AG20443 (cell line): Measurements from ENCODE around the gene TGFB2.

ENCODE experiments used
- DNase-seq: peaks from one replicate; pipeline ENCODE4 v3.0.0; 2012; ENCODE audit warnings: low spot score, mixed read lengths

Gene TGFB2

DNA sequence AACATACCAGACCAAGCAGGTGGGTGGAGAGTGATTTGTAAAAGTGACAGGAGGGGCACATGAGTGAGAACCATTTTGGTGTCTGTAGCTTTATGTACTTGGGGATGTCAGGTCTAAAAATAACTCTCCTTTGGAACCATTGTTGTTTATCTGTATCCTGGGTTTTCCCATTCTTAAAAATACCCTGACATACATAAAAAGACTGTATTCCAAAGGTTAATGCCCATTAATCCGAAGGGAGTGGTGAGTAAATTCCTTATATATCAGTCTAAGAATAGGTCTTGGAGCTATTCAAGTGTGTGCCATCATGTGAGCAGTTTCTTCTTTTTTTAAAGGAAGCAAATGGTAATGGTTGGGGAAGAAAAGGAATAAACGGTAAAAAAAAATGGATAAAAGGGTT, 117.5 kb downstream of the TGFB2 start:
- DNase-seq: no peak

DNA sequence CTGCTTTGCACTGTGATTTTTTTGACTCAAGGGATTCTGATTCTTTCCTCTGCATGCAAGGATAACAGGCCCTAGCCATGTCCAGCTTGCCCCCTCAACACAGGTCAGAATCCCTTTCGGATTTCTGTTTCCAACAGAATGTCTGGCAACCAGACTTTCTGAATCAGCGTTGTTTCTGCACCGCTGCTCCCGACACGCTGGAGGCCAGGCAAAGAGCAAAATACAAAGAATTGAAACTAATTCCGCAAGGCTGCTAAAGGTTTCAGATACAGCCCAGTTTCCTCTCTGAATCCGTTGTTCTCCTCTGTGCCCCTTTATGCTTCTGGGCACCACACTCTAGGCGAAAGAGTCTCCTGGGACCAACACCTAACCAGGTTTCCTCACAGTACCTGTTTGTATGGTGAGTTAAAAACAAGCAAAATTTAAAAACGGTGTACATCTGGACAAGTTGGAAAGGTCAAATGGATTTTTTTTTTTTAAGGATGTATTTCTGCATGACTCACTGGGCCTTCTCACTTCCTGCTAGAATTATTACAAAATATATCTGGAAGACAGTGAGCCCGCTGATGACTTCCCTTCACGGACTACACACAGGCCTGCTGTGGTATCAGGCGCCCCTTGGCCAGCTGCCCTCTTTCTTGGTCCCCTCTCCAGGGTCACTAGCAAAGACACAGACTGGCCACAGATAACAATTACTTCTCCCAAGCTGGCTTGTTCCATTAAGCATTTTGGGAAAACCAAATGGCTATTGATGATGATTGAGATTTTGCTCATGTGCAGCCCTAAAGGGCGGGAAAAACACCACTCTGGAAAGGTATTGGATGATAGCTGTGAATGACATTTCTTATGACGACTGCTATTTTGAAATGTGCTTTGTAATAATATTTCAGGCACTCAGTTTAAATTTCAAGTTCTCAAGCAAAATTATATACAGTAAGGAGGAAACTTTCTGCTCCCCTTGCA, 118.3 kb downstream of the TGFB2 start:
- peak; percentile 51 for DNase-seq

DNA sequence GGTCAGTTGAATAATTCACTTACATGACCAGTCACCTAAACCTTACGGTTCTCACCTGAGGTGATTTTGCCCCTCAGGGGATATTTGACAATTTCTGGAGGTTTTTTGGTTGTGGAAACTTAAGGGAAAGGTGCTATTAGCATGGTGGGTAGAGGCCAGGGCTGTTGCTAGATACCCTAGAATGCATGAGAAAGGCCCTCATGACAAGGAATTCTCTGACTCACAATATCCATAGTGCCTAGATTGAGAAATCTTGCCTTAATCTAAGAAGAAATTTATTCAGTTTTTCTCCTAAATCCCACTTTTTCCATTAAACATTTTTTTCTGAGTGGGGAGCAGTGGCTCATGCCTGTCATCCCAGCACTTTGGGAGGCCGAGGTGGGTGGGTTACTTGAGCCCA, 119.7 kb downstream of the TGFB2 start:
- no peak for DNase-seq

DNA sequence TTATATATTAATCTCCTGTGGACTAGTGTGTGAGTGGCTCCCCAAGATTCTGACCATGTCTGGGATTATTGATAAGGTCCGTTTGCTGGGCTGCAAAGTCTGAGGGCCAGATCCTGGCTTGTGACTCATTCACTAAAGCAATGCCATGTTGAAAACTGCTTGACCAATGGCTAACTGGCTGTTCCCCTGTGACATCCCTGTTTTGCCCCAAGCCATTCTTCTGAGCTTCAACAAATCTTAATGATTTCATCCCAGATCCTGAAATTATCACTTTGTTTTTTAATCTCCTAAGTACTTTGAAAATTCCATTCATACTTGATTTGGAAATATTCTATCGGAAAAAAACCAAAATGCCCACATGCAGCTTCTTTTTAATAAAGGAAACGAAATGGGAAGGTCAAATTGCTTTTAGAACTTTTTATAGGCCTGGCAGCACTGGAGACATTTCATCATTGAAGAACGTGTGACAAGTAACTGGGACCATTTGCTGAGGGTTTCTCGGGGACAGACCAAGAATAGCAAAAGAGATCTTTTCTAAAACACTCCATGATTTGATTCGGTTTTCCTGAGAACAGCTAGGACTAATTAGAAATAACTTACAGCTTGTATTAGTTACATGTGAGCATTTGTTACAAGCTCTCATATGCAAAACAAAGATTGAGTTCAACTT, 121.3 kb downstream of the TGFB2 start:
- DNase-seq: no peak

DNA sequence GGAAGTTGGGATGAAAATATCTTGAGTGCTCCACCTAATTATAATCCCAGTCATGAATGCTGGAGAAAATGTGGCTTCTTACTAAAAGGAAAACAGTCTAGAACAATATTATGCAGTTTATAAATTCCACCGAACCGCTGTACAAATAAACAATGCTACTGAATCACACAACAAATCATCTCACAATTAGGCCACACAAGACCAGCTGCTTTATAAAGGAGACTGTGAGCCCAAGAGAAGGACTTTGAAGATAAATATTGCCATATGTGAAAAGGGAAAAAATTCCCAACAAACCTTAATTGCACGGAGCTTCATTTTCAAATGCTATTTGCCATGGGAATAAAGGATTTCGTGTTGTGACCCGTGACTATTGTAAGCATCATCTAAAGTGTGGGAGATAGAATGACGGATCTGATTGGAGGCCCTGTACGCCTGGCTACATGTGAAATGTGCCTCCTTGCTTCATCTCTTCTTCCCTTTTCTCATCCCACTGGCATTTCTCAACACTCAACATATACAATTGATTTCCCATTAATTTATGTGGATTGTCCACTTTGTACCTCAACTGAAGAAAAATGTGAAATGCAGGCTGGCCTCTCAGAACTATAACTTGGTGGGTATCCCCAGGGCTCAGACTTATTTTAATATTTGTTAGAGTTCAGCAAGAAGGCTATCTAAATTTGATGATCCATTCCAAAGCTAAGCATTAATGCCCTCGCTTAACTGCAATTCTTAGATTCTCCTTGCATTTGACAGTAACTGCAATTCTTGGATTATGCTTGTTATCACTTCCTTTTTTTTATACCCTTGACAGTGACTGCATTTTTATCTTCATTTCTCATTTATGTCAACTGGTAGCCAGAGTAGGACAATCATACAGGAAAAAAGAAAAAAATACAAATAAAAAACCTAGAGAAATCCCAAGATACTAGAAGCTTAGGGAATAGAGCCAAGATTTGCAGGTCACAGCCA, 122.3 kb downstream of the TGFB2 start:
- DNase-seq: peak; percentile 52

DNA sequence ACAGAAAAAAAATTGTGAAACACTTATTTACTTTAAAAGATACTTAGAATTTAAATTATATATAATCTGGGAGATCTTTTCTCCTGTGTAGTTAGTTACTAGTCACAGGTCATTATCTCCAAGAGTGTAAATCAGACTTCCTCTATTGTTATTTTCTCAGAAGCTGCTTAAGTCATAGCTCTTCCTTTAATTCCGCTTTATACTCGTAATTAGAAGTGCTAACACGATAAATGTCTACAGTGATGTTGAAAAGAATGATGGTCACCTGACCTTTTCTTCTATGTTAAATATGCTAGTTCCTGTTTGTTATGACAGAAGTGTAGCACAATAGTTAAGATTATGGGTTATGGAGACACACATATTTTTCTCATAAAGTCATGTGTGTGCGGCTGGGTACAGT, 123.6 kb downstream of the TGFB2 start:
- no peak for DNase-seq

DNA sequence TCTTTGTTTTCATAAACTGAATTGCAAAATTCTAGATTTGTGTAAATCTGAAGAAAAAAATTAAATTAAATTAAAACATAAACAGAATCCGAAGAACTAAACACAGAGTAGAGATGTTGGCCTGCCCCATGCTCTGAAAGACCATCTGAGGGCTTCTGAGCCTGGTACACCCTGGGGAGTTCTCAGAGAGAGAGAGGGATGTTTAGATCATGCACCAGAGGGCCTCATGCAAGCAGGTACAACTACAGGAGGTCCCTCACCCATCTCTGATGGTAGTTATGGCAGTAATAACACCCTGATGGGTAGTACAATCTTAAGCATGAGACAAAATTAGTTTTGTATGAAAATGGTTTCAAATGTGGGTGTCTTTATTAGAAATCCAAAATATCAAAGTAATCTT, 127.7 kb downstream of the TGFB2 start:
- no peak for DNase-seq

DNA sequence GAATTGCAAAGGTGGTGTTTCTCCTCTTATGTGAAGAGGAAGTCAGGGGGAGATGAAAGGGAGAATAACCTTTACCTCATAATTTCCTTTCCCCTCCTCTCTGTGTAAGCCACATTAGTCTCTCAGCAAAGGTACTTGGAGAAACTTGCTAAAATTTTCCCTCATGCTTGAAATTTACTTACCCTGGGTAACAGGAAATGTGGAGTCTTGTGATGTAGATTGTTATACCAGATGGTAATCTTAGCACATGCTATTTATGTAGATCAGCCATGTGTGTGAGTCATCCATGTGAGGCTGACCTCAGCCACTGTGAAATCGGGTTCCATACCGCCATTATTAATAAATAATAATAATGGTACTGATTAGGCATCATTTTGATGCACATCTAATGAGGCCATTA, 128.4 kb downstream of the TGFB2 start:
- no peak for DNase-seq

DNA sequence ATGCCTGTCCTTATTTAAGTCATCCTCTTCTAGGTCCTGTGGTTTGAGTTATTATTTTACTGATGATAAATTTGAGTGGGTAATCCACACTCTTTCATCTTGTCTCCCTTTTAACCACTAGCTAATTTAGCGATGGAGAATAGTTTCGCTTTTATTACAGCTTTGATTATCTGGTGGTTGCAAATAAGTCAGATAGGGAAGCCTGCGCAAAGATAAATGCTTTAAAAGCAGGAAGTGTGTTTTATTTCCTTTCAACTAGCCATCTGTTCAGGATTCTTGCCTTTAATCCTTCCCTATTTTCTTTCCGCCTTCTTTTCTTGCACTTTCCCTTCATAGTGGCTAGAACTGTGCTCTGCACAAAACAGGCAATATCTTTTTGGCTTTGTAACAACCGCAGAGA, 129.0 kb downstream of the TGFB2 start:
- no peak for DNase-seq

DNA sequence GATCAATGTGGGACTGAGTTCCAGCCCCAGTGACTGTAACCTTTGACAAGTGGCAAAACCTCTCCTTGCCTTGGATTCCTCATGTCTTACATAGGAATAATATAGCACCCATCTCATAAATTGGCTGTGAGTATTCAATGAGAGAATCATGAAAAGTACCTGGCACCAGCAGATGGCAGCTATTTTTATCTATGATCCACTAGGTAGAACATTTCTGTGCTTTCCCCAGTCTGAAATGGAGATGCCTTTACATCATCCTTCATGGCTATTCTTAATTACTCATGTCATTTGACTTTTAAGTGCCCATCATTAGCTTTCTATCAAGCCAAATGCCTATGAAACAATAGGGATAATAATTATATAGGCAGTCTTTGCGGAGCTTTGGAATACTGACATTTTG, 130.1 kb downstream of the TGFB2 start:
- DNase-seq: no peak

DNA sequence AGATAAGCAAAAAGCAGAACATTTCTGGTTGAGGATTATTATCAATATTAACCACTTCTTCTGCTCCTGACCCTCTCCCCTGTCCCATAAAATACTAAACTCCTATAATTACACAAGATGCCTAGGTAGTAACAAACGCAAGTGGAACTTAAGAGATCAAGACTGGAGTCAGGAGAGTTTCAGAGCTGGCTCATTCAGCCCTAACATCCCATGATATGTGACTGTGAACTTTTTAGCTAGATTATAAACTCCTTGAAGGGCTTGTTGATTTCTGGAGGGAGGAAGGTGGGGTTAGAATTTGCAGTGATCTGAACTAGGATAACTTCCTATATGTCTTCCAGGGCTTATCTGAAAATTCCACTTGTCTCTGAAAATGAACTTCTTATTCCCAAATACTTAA, 130.6 kb downstream of the TGFB2 start:
- DNase-seq: no peak

DNA sequence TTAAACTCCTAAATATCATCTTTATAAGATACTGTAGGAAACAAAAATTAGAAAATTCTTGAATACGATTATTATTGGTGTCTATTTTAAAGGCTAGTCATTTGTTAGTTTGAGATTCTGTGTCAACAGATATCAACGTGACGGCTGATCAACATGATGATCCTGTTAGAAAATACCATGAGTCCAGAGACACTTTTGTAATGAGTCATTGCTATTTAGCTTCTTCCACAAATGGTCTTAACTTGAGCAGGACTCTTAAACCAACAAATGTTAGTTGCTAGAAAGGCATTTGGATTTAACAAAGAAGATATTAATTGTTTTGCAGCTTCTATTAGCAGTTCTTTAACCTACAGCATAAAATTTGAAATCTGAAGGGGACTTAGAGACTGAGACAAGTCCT, 131.2 kb downstream of the TGFB2 start:
- DNase-seq: peak; percentile 52

DNA sequence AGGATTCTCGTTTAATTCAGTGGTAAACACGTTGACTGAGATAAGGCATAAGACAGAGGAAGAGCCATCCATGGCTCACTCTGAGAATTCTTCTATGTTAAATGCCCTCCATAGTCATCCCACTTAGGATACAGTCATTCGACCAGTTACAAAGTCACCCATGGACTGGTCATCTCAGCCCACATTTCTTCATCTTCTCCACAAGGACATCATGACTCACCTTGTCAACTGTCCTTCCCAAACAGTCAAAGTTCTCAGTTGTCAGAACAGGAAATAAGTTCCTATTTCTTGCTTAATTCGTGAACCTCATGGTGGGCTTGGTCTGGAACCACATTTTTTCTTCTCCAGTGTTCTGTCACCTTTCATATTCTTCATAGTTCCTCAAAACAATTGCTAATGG, 133.2 kb downstream of the TGFB2 start:
- DNase-seq: no peak

DNA sequence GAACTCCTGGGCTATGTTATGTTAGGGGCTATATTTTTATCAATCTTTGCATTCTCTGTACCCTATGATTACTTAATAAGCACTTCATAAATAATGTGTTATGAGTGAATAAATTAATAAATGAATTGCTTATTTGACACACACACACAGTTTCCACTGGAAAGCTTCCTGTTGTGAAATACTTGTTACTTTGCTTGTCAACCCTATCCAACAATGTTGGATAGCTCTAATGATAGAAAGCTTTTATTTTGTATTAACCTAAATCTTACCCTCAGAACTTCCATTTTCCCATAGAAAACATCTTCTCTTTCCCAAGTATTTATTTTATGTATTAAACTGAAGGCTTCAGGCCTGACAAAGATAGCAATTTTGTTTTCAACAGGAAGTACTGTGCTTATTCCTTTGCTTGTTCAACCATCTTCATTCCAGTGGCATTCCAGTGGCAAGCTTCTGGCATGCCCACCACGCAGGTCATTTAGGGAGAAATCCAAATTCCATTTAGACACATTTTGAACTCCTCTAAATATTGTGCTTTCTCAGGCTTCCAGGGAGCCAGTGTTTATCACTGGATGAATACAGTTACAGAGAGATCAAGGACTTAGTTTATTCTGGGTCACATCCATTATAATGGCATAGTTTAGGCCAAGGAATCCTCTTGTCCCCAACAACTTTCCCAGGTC, 134.4 kb downstream of the TGFB2 start:
- peak; percentile 61 for DNase-seq

DNA sequence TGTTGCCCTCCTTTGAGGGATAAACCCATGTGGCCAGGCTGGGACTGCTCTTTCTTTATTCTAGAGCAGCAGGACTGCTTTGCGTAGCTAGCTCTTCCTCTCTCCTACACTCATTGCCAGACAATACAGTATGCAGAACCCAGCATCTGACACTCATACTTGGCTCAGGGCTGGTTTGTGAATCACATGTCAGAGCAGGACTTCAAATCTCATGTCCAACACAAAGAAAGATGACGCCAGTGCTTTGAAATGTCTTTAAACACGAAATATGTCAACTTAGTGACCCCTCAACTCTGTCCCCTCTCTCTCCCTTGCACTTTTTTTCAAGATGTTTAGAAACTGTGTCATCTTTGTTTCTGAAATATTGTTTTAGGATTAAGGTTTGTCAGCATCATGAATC, 135.0 kb downstream of the TGFB2 start:
- DNase-seq: peak; percentile 63

DNA sequence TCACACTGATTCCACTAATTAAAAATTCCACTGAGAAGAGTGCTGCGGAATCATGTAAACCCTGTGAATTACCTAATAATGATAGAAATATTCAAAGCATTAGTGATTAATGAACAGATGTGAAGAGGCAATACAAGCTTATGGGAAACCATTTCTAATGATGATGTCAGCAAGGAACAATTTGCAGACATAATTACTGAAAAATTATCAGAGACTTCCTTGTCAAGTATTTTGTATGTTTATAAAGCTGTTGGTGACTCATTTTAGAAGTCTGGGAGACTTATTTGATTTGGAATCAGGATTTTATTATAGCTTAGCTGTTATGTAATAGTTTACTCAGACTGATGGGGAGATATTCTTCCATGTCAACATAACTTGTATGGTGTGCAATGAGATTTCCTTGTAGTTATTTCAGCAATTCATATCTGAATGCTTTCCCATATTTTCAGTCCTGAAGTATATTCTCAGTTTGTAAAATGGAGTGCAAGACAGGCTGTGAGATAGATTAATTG, 135.5 kb downstream of the TGFB2 start:
- no peak for DNase-seq

DNA sequence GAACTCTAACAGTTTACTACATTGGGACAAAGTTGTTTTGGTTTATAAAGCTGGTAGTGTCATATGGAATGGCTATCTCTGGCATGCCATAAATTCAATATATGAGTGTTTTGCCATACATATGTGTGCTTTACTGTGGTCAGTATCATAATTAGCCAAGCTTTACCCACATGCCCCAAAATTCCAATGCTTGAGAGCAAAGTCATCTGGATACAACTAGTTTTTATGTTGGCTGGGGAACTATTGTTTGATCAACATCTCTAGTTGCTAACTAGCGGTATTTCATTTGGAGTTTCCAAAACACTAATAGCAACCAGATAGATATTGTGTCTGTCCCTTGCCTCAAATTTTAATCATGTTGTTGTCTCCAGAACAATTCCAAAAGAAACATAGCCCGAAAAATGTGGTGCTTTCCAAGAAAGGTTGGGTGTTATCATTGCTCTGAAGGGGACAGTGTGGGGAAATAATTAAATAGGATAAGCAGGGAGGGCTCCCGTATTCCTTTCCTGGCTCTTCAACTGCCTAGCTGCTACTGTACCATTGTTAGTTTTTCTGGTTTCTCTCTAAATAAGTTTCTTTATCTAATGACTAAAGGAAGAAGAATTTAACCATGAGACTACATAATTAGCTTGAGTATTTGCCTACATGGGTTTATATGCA, 136.1 kb downstream of the TGFB2 start:
- no peak for DNase-seq

DNA sequence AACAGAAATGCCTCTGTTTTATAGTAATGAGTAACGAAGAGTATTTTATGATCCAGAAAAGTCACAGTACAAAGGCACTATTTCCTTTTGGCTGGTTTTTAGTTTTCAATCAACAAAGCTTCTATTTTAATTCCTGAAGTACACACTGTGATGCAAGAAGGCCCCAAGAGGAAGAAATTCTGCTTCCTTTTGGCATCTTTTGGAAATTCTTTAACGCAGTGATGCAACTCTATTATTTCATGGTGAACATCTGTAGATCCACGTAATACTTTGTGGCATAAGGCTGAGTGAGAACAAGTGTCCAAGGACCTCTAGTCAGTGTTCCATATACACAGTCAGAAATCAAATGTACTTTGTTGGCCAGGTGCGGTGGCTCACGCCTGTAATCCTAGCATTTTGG, 137.5 kb downstream of the TGFB2 start:
- no peak for DNase-seq

DNA sequence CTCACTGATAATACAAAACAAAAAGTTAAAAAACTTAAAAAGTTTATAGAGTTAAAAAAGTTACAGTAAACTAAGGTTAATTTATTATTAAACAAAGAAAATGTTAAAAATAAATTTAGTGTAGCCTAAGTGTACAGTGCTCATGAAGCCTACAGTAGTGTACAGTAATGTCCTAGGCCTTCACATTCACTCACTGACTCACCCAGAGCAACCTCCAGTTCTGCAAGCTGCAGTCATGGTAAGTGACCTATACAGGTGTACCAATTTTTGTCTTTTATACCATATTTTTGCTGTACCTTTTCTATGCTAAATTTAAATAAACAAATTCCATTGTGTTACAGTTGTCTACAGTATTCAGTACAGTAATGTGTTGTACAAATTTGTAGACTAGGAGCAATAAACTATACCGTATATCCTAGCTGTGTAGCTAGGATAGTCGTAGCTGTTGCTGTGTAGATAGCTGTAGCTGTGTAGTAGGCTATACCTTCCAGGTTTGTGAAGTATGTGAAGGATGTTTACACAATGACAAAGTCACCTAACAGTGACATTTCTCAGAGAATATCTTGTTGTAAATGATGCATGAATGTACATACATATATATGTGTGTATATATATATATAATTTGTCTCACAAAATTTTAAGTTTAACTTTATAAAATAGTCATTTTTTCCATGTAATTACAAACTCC, 140.2 kb downstream of the TGFB2 start:
- no peak for DNase-seq

DNA sequence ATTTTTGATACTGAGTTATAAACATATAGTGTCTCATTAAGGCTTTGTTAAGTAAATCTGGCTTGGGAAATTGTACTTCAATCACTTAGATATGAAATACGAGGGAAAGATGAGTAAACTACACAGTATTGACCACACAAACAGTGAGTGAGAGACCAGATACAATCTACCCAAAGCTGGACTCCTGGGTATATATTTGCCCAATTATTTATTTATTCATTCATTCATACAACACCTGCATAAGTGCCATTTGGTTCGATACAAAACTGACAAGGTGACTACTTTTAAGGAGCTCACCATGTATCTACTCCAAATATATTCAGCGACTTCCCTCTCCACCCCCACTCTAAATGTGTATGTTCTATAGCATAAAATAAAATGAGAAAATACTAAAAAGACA, 143.4 kb downstream of the TGFB2 start:
- no peak for DNase-seq
